DMS53 treated with DMSO at 0.1 percent for 48 hours (cell line): Measurements from ENCODE around the gene RBM19.

ENCODE experiments used
- DNase-seq: peaks from one replicate; lab custom pipeline; 2025; ENCODE audit not compliant: unreplicated experiment; lab: John Stamatoyannopoulos, UW

RBM19 gene

GRCh38 chr12:113932381-113933196, 33.5 kb downstream of the RBM19 start:
- no peak for DNase-seq

- DNase-seq, result no peak
Observed at GRCh38 chr12:113931517-113931916, 34.6 kb downstream of the RBM19 start.

GRCh38 chr12:113930249-113930648, 35.9 kb downstream of the RBM19 start:
- no peak for DNase-seq

DNA sequence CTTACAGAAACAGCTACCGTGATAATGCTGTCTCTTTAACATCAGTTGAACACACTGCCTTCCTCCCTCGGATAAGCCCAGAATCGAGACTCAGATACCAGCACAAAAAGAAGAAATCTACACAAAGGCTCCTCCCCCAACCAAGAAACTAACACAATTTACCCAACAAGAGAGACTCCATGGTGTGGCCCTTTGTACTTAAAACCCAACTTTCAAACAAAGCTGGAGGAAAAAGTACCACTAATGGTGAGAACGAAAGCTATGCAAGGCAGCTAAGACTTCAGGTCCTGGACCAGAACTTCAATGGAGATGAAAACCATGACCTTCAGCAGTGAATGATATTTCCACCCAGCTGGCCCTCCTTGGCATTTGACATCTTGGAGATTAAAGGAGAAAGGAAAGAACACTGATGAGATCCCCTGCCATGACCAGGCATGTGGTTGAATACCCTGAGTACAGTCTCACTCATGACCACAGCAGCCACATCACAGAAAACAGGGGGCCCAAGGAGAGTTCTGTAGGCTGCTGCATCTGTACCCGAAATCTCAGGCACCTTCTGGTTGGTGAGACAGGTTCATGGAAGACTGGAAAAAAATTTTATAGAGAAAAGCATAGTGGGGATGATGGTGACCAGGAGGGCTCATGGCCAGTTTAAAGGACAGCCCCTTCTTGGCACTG, 36.7 kb downstream of the RBM19 start:
- DNase-seq, result no peak

DNA sequence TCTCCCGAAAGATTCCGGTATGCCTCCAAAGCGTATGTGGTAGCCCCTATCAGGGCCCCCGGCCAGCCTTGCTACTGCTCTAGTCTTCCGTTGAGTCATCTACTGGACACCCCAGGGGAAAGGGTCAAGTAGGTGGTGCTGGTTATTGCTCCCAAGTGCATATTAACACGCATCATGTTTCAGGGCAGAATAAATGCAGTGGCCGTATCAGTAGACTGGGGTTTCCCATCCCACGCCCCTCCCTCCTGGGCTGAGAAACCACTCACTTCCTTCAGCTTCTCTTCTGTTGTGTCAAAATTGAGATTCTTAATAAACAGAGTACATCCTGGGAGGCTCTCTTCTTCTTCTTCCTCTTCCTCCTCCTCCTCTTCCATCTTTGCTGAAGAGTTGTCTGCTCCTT, 39.3 kb downstream of the RBM19 start:
- no peak for DNase-seq

DNA sequence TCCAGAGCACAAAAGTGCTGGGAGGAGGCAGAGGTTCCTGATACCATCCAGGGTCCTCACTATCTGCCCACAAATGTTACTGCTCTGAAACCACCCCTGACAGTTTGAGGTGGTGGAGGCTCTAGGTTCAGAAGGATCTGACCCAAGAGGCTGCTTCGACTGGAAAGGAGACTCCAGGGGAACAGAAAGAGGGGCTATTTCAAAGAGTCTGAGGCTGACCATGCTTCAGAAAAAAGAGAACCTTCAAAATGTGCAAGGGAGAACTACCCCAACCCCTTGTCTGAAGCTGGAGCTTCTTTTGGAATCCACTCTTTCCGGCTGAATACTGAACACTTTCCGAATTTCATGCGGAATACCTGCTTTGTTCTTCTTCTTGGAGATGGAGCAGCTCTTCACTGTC, 41.8 kb downstream of the RBM19 start:
- DNase-seq, result no peak

DNA sequence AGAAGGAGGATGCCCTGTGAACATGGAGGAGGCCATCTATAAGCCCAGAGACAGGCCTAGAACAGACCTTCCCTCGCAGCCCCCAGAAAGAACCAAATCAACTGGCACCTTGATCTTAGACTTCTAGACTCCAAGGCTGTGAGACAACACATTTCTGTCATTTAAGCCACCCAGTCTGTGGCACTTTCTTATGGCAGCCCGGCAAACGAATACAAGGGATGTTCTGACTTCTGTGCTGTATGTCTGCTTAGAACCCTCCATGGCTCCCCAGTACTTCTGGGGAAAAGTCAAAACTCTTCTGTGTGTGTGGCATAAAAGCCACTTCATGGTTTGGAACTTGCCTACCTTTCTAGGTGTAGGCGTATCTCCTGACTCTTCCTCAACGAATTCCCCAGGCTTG, 42.9 kb downstream of the RBM19 start:
- no peak for DNase-seq

- DNase-seq, result no peak
Observed at GRCh38 chr12:113921430-113921829, 44.7 kb downstream of the RBM19 start.

GRCh38 chr12:113919791-113920190, 46.3 kb downstream of the RBM19 start:
- no peak for DNase-seq

DNA sequence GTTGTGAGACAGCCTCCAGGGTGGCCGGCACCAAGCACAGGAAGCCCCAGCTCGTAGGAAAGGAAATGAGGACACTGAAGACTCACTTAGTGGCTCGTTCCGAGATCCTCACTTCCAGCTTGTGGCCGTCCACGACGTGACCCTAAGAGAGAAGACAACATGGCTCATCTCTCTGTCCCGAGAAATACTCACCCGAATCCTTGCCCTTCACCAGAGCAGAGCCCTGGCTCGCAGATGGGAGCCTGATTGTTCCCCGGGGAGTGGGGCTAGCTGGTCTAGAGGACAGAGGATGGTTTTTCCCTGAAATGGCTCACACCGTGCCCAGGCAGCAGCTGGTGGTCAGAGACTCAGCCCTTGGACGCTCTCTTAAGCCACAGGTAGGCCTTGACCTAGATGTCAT, 47.8 kb downstream of the RBM19 start:
- no peak for DNase-seq

DNA sequence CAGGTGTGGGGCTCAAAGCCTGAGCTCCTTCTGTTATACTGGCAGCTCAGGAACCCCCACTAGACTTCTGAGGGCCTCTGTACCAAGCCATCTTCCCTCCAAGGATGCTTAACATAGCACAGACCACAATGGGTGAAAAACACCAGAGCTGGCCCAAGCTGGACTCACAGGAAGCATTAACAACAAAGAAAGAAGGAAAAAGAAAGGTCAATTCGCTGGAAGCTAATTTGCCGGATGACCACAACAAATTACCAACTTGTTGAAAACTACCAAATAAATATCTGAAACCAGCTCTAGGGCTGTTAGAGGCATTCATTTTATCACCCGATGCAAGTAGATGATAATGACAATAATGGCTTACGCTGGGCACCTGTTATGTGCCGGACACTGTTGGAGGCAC, 48.7 kb downstream of the RBM19 start:
- no peak for DNase-seq

GRCh38 chr12:113914806-113915205, 51.3 kb downstream of the RBM19 start:
- DNase-seq, result no peak

- DNase-seq, result no peak
Observed at GRCh38 chr12:113914176-113914575, 51.9 kb downstream of the RBM19 start.

DNA sequence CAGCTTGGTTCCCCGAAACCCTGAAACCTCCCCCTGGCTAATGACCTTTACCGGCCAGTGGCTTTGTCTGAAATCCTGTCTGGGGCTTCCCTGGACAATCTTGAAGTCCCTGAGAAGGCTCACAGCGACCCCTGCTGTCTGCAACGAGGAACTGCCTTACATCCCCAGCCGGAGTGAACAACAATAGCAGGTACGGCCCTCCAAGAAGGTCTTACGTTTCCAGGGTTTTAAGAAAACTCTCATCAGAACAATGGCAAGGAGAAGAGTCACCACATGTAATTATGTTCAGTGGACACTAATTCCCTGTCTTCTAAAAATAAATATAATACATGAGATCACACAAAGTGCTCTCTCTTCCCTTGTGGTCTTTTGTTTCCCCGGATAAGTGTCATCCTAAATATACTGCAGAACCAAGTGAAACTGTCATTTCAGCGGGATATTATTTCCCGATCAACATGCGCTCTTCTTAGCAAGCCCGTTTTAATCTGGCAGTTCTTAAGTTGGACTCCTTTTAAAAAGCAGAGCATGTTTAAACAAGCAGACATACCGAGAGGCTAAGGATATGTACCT, 53.3 kb downstream of the RBM19 start:
- DNase-seq, result peak; percentile 76

GRCh38 chr12:113911971-113912759, 54.0 kb downstream of the RBM19 start:
- DNase-seq, result no peak

GRCh38 chr12:113910751-113911272, 55.3 kb downstream of the RBM19 start:
- no peak for DNase-seq

DNA sequence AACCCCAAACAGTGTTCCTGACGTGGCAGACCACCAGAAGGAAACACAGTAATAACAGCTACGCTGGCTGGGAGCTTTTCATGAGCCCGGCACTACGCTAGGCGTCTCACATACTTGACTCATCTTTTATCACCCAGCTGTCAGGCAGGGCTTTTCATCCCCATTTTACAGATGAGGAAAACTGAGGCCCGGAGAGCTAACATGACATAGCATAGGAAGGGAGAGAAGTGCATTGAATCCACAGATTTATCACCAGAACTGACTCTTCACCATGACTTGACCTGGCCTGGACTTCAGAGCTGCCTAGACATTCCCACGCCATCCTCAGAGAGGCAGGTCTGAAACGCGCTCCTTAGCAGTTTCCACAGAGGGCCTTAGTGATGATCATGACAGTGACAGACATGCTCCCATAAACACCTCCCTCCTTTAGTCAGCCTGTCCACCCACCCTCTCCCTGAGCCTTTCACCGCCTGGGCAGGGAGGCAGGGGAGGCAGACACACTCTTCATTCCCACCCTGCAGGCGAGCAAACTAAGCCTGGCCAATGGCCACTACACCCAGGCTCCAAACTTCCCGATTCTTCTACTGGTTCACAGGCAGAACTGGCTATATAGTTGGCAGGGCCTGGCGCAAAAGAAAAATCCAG, 56.2 kb downstream of the RBM19 start:
- DNase-seq, result no peak

DNA sequence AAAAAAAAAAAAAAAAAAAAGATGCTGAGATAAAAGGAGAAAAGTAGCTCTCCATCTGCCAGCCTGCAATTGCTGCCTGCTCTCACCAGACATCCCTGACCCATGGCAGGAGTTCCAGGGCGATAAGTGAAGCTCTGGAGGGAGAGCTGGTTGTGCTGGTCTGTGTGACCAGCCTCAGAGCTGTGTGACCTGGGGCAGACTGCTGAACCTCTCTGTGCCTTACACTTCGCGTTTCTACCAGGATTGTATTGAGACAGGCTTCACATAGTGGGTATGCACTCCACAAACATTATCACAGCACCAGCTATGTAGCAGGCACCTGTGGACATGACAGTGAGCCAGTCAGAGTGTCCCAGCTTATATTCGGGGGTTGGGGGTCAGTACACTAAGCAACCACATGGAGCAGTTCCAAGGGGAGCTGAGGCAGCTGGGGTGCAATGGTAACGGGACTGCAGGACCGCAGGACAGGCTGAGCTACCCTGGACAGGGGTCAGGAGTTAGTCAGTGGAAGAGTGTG, 57.5 kb downstream of the RBM19 start:
- no peak for DNase-seq

GRCh38 chr12:113907446-113908180, 58.5 kb downstream of the RBM19 start:
- DNase-seq, result no peak
